GM21447 (cell line): ENCODE measurements around the gene C1QTNF9B.
"Not testable (repeated sequence)": the region's sequence is repeated elsewhere in the genome, so short reads cannot be mapped to it uniquely, and the experiment has no call there.

Experiments used
- ATAC-seq: cut with Tn5 transposase; IDR thresholded peaks from one replicate; pipeline ENCODE4 v1.9.1; 2021; ENCODE audit not compliant: unreplicated experiment

C1QTNF9B gene

GRCh38 chr13:23894746-23895145 lies 2.6 kb downstream of the C1QTNF9B start:
- not testable (repeated sequence) for ATAC-seq

- not testable (repeated sequence) for ATAC-seq
These were observed 3.5 kb downstream of the C1QTNF9B start for GRCh38 chr13:23893791-23894190.

GRCh38 chr13:23889615-23890607 lies 7.4 kb downstream of the C1QTNF9B start:
- peak; percentile 16 for ATAC-seq

GRCh38 chr13:23888658-23889614 lies 8.4 kb downstream of the C1QTNF9B start, which contains the start of gene MIPEP:
TSS of gene MIPEP (minus strand) at chr13:23889400. CDS start at chr13:23889320, 80 bp downstream.
- ATAC-seq, result peak; percentile 93

- ATAC-seq, result not testable (repeated sequence)
These were observed 12.9 kb downstream of the C1QTNF9B start for GRCh38 chr13:23884361-23884760.

GRCh38 chr13:23883255-23883654 lies 14.0 kb downstream of the C1QTNF9B start:
- no peak for ATAC-seq

- not testable (repeated sequence) for ATAC-seq
These were observed 15.9 kb downstream of the C1QTNF9B start for GRCh38 chr13:23881402-23881800.

GRCh38 chr13:23880493-23881401 lies 16.6 kb downstream of the C1QTNF9B start:
- ATAC-seq, result not testable (repeated sequence)

GRCh38 chr13:23877286-23877685 lies 20.0 kb downstream of the C1QTNF9B start:
- no peak for ATAC-seq

- no peak for ATAC-seq
These were observed 21.0 kb downstream of the C1QTNF9B start for GRCh38 chr13:23876265-23876664.

- no peak for ATAC-seq
These were observed 25.6 kb downstream of the C1QTNF9B start for GRCh38 chr13:23871616-23872220.

- no peak for ATAC-seq
These were observed 26.8 kb downstream of the C1QTNF9B start for GRCh38 chr13:23870356-23871140.

GRCh38 chr13:23868521-23868920 lies 28.8 kb downstream of the C1QTNF9B start:
- no peak for ATAC-seq

GRCh38 chr13:23867027-23867491 lies 30.2 kb downstream of the C1QTNF9B start:
- ATAC-seq, result no peak

- ATAC-seq, result no peak
These were observed 30.8 kb downstream of the C1QTNF9B start for GRCh38 chr13:23866420-23867026.

- no peak for ATAC-seq
These were observed 31.4 kb downstream of the C1QTNF9B start for GRCh38 chr13:23865906-23866305.

- no peak for ATAC-seq
These were observed 32.3 kb downstream of the C1QTNF9B start for GRCh38 chr13:23865026-23865425.

GRCh38 chr13:23861310-23861709 lies 36.0 kb downstream of the C1QTNF9B start:
- ATAC-seq, result no peak
